K562 (cell line): ENCODE data around the gene EGFL7. TPM values are rescaled to one million over a fixed set of nuclear protein-coding genes. Genes with fewer than 3 reads are reported as not detected.
A peak's percentile ranks its signal among the peaks of the same experiment; 100 is the strongest.

ENCODE experiments used
- ATAC-seq: fragments of 200-7000 bp; cut with Tn5 transposase; 3 replicates; pipeline ENCODE4 v1.9.1; 2020; ENCODE audit warnings: moderate library complexity
- BruUV-seq: library from RNA; stranded (reverse); fragments of 400-500 nt; replicated peaks from 2 replicates; lab custom pipeline; 2021; lab: Mats Ljungman, UMichigan
- CTCF ChIA-PET: fragments of 300-600 bp; formaldehyde crosslinking; extraction: SDS; loops from one replicate; lab custom pipeline; 2021; ENCODE audit warnings: low intra/inter-chr PET ratio; lab: Yijun Ruan, JAX
- POLR2A ChIA-PET: fragments of 300-600, 350-650 bp; sonication (Branson Sonifier 250); formaldehyde crosslinking; extraction: SDS; loops from one replicate; lab custom pipeline; 2021; ENCODE audit warnings: antibody characterized with exemption, inconsistent platforms; lab: Yijun Ruan, JAX
- DNase-seq, 4 experiments: peaks; one replicate each; pipeline versions ENCODE4 v3.0.0 to v3.0.0-alpha.2; 2011 to 2018; ENCODE audit warnings: low spot score in 3 of 4, mixed read lengths in 3 of 4; ENCODE audit errors: extremely low read depth in 1 of 4
- FAIRE-seq: peaks from 2 replicates; lab custom pipeline; 2011; peaks lifted over from hg19 to GRCh38; lab: Jason Lieb, UNC
- H2AFZ ChIP-seq: 2 replicates; pipeline ENCODE4 v1.6.0; 2011; ENCODE audit warnings: low read depth, low read length, control low read depth, inconsistent platforms
- H3K27ac ChIP-seq: fragments of 200-600 bp; 3 replicates; pipeline ENCODE4 v1.8.0; 2011; ENCODE audit warnings: low read depth, mild to moderate bottlenecking, control low read depth, inconsistent platforms, low read length, moderate library complexity, mixed read lengths; ENCODE audit errors: extremely low read depth
- H3K27me3 ChIP-seq, 2 experiments: fragments of 300-600 bp in 1 of 2; 2 replicates in 1 of 2; 3 replicates in 1 of 2; pipeline versions ENCODE4 v1.6.0 to v1.8.0; 2011; ENCODE audit warnings: inconsistent platforms in 2 of 2, low read length in 2 of 2, mild to moderate bottlenecking in 1 of 2, mixed read lengths in 1 of 2, moderate library complexity in 1 of 2; ENCODE audit not compliant: control insufficient read depth in 2 of 2, insufficient read depth in 2 of 2
- H3K36me3 ChIP-seq: fragments of 300-600 bp; 3 replicates; pipeline ENCODE4 v1.8.0; 2011; ENCODE audit warnings: mild to moderate bottlenecking, low read length, inconsistent platforms; ENCODE audit not compliant: control insufficient read depth, insufficient read depth
- H3K4me1 ChIP-seq, 2 experiments: fragments of 200-600 bp in 1 of 2; replicated peaks in 1 of 2; 2 replicates in 1 of 2; 3 replicates in 1 of 2; pipeline versions ENCODE4 v1.5.1 to v1.8.0; 2011; ENCODE audit warnings: inconsistent platforms in 2 of 2, low read length in 2 of 2, mild to moderate bottlenecking in 1 of 2, mixed read lengths in 1 of 2, moderate library complexity in 1 of 2; ENCODE audit not compliant: control insufficient read depth in 2 of 2, insufficient read depth in 2 of 2
- H3K4me2 ChIP-seq: 2 replicates; pipeline ENCODE4 v1.6.1; 2011; ENCODE audit warnings: low read length, control low read depth, inconsistent platforms, mixed read lengths; ENCODE audit not compliant: insufficient read depth
- H3K4me3 ChIP-seq: fragments of 200-600 bp; sonication (generic), shearing (Covaris generic); 2 replicates; pipeline ENCODE4 v1.5.1; 2016; ENCODE audit warnings: control low read depth, inconsistent platforms
- H3K79me2 ChIP-seq: fragments of 200-600 bp; 3 replicates; pipeline ENCODE4 v1.8.0; 2011; ENCODE audit warnings: low read length, inconsistent platforms; ENCODE audit not compliant: control insufficient read depth, insufficient read depth
- H3K9ac ChIP-seq, 2 experiments: 2 replicates each; pipeline versions ENCODE4 v1.6.0 to v1.6.1; 2011; ENCODE audit warnings: low read depth in 2 of 2, low read length in 2 of 2, control low read depth in 1 of 2, inconsistent platforms in 1 of 2, mild to moderate bottlenecking in 1 of 2, mixed read lengths in 1 of 2; ENCODE audit not compliant: insufficient read depth in 1 of 2
- H3K9me1 ChIP-seq: one replicate; pipeline ENCODE4 v1.6.0; 2011; ENCODE audit warnings: inconsistent platforms, mild to moderate bottlenecking, low read length, moderate library complexity; ENCODE audit not compliant: control insufficient read depth, insufficient read depth
- H3K9me3 ChIP-seq: replicated peaks from 2 replicates; pipeline ENCODE4 v1.5.1; 2011; ENCODE audit warnings: low read depth, low read length, inconsistent platforms; ENCODE audit not compliant: control insufficient read depth, insufficient read depth
- H4K20me1 ChIP-seq: replicated peaks from 2 replicates; pipeline ENCODE4 v1.6.1; 2011; ENCODE audit warnings: low read length, inconsistent platforms, mixed read lengths; ENCODE audit not compliant: control insufficient read depth, insufficient read depth
- POLR2G ChIP-seq: fragments of 200-400 bp; formaldehyde crosslinking; IDR thresholded peaks from 2 replicates; pipeline ENCODE4 v1.6.1; 2017; ENCODE audit warnings: low read depth, mild to moderate bottlenecking, antibody characterized with exemption, low read length, moderate library complexity
- ZFP30 ChIP-seq: fragments of 250-450 bp; sonication (Bioruptor Pico); IDR thresholded peaks from 2 replicates; pipeline ENCODE4 v1.8.0; 2022; ENCODE audit warnings: moderate library complexity, mild to moderate bottlenecking, inconsistent platforms, borderline replicate concordance
- ZKSCAN8 ChIP-seq: fragments of 200-800 bp; sonication (Bioruptor generic); IDR thresholded peaks from 2 replicates; pipeline ENCODE4 v1.6.1; 2016; ENCODE audit warnings: missing genetic modification characterization, missing compliant biosample characterization
- WGBS: fragments of 100-300 bp; shearing (Covaris generic); methylation state at CpG from one replicate; pipeline ENCODE4 v1.1.6; 2016; ENCODE audit warnings: low coverage, mixed read lengths; ENCODE audit not compliant: insufficient coverage; ENCODE audit errors: missing lambda C conversion rate; 5-methylcytosine and 5-hydroxymethylcytosine counted together
- in situ Hi-C: fragments of 300-500 bp; cut with MboI; formaldehyde crosslinking; loops from 4 replicates; pipeline ENCODE4 v1.15.0; 2018; ENCODE audit warnings: inconsistent platforms, mixed read lengths
- intact Hi-C: fragments of 100-400 bp; cut with micrococcal nuclease; formaldehyde crosslinking; loops from 2 replicates; pipeline ENCODE4 v1.14.2; 2022
- polyA plus RNA-seq, 8 experiments: library from polyadenylated mRNA; depleted of rRNA in 4 of 8; stranded (reverse) in 5 of 8; unstranded in 3 of 8; fragments of >200 nt; fragmentation: Nextera tagmentation in 2 of 8; fragmentation: Illumina TruSeq in 1 of 8; extraction: Ambion mirVana in 2 of 8; extraction: Trizol in 1 of 8; gene quantifications; 2 replicates each; pipeline versions ENCODE4 v1.2.1 to v1.2.3, GENCODE V29; 2011 to 2014; ENCODE audit warnings: inconsistent platforms in 1 of 8, missing spikeins in 1 of 8
- total RNA-seq, 7 experiments: library from RNA; depleted of rRNA in 6 of 7; stranded (reverse); fragments of >200 nt in 6 of 7; fragmentation: Illumina TruSeq in 2 of 7; extraction: Trizol in 2 of 7; gene quantifications; 2 replicates each; pipeline versions ENCODE4 v1.2.1 to v1.2.3, GENCODE V29; 2011 to 2021; ENCODE audit warnings: low replicate concordance in 1 of 7

The EGFL7 gene
- total and polyA plus RNA-seq, 9 of the 15 experiments (the other 6 are each of a cell fraction or from before 2014, with no cell fraction given): 1.5 to 286 (median 55.5) TPM

DNA sequence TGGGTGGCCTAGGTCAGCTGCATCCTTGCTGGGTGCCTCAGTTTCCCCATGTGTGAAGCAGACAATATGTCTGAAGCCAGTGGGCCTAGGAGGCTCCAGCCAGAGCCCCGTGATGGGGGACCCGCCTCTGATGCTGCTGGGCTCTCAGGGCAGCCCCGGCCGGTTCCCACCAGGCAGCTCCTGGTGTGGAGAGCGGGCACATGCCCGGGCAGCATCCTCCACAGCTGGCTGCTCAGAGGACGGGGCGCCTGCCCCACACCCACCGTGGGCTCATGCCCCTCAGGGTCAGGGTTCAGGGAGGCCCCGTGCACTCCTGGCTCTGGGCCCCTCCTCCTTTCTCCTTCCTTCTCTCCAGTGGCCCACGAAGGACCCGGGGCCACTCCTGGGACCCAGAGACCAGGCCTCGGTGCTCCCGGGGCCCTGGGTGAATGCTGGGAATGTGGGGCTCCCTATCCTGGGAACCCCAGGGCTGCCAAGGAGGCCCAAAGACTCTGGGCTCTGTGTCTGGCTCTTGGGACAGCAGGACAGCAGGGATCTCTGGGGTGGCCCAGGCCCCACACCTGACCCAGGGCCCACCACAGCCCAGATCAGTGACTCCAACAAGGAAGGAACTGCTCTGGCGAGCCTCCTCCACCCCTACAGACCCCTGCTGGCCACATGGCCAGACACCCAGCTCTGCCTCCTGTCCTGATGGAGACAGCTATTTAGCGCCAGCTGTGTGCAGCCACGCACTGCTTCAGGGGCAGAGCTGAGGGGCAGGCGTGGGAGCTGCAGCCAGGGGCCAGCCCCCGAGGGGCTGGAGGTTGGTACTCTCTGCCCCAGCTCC, 39.5 kb upstream of the EGFL7 start:
- WGBS: 16% methylated on average over 13 of the region's 19 CpGs
- H3K4me2 ChIP-seq: no peak overlapping the region
- in situ Hi-C loops: no loop called here
- POLR2A ChIA-PET: interaction anchor here (0.6 to 0.9 kb wide), 2 partner anchors 18 to 160 kb away, joined by 3 to 4 read pairs; no protein-coding TSS in a partner anchor
- no peak overlapping the region for H3K9ac ChIP-seq
- DNase-seq (no peak), ATAC-seq (no peak)
- no peak overlapping the region for H3K27ac ChIP-seq
- no peak overlapping the region for H2AFZ ChIP-seq
- H3K9me1 ChIP-seq: no peaks in the 10 kb centered on the region
- no peaks in the 10 kb centered on the region for H3K9me3 ChIP-seq
- H3K79me2 ChIP-seq: no peaks in the 10 kb centered on the region
- H4K20me1 ChIP-seq: peaks cover 18% of the 10 kb centered on the region; the same call in 1 of the 2 replicates
- CTCF ChIA-PET: interaction anchor here (2.3 kb wide), 1 partner anchor 138 kb away, joined by 11 read pairs; no protein-coding TSS in a partner anchor
- TF ChIP-seq POLR2G (peak; percentile 21; the same call in 1 of the 2 replicates), ZFP30 (CRISPR knock-in tag) (no peak), ZKSCAN8 (CRISPR knock-in tag) (peak; percentile 91)
- TF ChIP-seq, all 486 proteins: peak for 2
- peaks cover 0 to 12% of the 10 kb centered on the region in 2 experiments; a peak in 1 of 5 replicates for H3K27me3 ChIP-seq
- no peak for FAIRE-seq
- intact Hi-C loops: loop anchor here (10.0 kb wide), 1 partner anchor 78 kb away; the partner anchor contains the start of gene NOTCH1
- peaks cover 0 to 89% of the 10 kb centered on the region in 2 experiments; a peak in 3 of 5 replicates for H3K4me1 ChIP-seq
- no peak overlapping the region for H3K4me3 ChIP-seq
- no TSS peak for BruUV-seq
- no peaks in the 10 kb centered on the region for H3K36me3 ChIP-seq
